GM21515 (cell line): Measurements from ENCODE around the gene PERCC1.
"Not testable (repeated sequence)": the region's sequence is repeated elsewhere in the genome, so short reads cannot be mapped to it uniquely, and the experiment has no call there.

Source experiments
- ATAC-seq: cut with Tn5 transposase; IDR thresholded peaks from one replicate; pipeline ENCODE4 v1.9.1; 2021; ENCODE audit not compliant: unreplicated experiment

Gene PERCC1

DNA sequence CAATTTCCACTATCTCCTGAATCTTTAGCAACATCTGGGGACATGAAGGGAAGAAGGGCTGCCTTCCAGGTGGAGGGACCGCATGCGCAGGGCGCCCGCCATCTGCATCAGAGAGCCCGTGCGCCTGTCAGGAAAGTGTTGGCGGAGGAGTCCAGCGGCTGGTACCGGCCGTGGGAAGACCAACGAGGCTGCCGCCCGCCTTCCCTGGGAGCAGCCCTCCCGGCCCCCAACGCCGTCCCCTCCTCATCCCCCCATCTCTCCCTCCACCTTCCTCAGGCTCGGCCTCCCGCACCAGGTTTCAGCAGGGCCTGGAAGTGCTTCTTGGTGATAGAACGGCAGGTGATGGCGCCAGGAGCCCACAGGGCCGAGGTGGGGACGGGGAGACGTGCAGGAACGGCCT, 35.2 kb downstream of the PERCC1 start:
- ATAC-seq, result no peak

GRCh38 chr16:1466968-1467521, 36.2 kb downstream of the PERCC1 start:
- ATAC-seq, result no peak

DNA sequence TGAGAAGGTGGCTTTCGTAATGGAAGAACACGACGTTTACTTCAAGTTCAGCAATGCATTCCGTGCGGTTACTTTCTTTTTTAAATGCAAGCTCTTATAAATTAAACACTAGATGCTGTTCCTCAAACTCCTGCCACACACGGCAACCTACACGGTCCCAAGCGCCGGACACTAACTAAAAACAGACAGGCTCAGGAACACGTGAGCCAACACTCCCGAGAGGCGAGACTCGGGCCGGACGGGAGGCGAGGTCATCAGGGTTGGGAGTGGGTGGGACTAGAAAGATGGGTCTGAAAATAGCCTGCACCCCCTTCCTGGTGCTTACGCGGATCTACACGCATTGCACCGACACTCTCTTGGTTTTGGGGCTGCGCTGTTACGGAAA, 37.5 kb downstream of the PERCC1 start:
- no peak for ATAC-seq

- ATAC-seq, result not testable (repeated sequence)
Measured at GRCh38 chr16:1469141-1469540, 38.3 kb downstream of the PERCC1 start.

DNA sequence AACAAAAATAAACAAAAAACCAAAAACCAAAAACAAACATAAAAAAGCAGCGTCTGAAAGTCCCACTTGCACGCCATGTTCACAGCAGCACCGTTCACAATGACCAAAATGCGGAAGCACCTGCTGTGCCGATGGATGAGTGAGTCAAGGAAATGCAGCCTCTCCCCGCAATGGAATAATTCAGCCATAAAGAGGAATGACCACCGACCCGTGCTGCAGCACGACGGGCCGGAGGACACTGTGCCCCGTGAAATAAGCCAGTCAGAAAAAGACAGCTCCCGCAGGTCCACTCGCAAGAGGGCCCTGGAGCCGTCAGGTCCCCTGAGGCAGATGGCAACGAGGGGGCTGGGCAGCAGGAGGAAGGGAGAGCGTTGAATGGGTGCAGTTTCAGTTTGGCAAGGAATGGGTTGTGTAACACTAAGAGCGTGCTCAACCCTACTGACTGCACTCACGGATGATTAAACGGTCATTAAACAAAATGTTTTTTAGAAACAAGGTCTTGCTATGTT, 38.9 kb downstream of the PERCC1 start:
- ATAC-seq, result no peak

GRCh38 chr16:1470481-1471251, 39.8 kb downstream of the PERCC1 start:
- ATAC-seq, result no peak

GRCh38 chr16:1471569-1472194, 40.8 kb downstream of the PERCC1 start:
- ATAC-seq, result no peak

- ATAC-seq, result no peak
Measured at GRCh38 chr16:1472974-1473373, 42.1 kb downstream of the PERCC1 start.

DNA sequence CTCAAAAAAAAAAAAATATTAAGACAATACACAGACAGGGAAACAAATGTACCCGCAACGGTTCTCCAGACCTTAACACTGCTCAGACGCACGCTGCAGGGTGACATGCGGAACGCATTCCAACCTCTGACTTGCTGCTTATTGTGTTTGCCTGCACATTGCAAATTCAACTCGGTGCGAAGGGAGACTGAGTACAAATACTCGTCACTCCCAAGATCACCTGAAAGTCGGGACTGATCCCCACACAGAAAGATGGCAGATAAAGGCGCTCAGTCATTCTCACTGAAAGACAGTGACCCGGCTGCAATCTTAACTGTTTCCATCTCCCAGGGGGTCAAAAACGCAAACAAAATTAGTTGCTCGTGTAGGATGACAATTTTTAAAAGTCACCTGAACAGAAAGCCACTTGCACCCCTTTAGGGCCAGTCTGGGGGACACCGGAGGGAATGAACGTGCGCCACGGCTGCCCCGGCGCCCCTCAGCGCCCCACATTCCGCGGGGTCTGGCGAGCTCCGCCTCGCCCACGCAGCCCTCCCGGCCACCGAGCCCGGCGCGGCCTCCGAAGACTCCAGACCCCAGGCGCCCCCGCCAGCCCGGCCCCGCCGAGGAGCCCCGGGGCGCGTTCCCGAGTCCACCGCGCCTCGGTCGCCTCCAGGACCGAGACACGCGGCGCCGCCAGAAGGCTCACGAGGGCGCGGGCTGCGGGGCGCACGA, 43.4 kb downstream of the PERCC1 start:
- peak; percentile 23 for ATAC-seq

DNA sequence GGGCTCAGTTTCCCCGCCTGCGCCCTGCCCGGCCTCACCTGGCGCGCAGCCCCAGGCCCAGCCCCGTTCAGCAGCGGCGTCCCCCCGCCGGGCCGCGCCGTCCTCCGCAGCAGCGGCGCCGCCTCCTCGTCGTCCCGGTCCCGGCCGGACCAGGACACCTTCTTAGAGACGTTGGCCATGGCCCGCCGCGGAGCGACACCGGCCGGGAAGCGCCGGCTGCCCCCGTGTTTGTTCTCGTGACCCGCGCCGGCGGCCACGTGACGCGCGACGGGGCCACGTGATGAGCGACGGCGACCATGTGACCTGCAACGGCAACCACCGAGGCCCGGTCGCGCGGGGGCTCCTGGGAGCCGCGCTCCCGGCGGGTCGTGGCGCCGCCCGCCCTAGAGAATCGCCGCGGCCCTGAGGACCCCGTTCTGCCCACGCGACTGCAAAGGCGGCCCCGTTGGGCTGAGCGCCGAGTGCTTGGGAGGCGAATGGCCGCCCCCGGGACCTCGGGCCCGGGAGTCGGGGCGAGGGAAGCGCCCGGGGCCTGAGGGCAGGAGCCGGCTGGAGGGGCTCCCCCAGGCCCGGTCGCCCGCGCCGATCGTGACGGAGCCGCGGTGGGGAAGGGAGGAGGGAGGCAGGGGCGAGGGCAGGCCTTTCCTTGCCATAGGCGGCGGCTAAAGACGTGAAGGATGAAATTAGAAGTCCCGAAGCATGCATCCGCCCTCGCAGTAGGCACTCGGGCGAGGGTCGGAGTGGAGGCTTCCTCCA, 44.1 kb downstream of the PERCC1 start, which contains the start of gene CLCN7:
Gene CLCN7, minus strand, starts transcription at position 233 of the 756 bp plus-strand sequence. Its CDS starts 54 bp downstream, at position 179.
- peak; percentile 75 for ATAC-seq

DNA sequence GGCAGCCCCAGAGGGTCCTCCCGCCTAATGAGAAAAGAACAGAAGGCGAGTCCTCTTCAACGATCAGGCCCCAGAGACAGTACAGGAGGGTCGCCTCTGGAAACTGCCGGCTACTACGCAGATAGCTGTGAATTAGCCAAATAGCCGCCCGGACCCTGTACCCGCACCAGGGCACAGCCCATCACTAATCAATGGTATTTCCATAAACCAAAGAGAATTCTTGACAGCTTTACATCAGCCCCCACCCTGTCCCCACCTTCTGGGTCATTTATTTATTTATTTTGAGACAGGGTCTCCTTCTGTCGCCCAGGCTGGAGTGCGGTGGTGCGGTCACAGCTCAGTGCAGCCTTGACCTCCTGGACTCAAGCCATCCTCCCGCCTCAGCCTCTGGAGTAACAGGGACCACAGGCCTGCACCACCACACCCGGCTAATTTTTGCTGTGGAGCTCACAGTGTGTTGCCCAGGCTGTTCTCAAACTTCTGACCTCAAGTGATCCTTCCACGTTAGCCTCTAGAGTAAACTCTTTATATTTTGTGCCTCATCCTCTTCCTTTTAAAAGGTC, 44.8 kb downstream of the PERCC1 start:
- ATAC-seq, result no peak

DNA sequence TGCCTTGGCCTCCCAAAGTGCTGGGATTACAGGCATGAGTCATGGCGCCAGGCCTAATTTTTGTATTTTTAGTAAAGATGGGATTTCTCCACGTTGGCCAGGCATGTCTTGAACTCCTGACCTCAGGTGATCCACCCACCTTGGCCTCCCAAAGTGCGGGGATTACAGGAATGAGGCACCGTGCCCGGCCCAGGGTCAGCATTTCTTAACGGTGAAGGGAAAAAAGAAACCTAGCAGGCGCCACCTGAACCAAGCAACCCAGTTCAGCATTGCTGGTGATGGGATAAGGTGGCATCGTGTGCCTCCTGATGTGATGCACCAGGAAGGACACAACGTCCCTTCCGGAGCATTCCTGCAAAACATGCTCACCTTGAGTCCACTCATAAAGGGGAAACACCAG, 46.2 kb downstream of the PERCC1 start:
- ATAC-seq, result no peak

- ATAC-seq, result not testable (repeated sequence)
Measured at GRCh38 chr16:1478937-1479336, 48.1 kb downstream of the PERCC1 start.

GRCh38 chr16:1481906-1482835, 51.3 kb downstream of the PERCC1 start:
- ATAC-seq, result no peak
